Lung (tissue), 13 donors: ENCODE data around the gene DNAH1. TPM values are rescaled to one million over a fixed set of nuclear protein-coding genes. Genes with fewer than 3 reads are reported as not detected.

ENCODE experiments used
- ATAC-seq: fragments of 200-7000 bp; cut with Tn5 transposase; one replicate; pipeline ENCODE4 v1.9.1; 2020; ENCODE audit warnings: moderate number of reproducible peaks; ENCODE audit not compliant: insufficient read depth, low FRiP score
- DNase-seq, 3 donors: peaks; one replicate each; pipeline ENCODE4 v3.0.0-alpha.2; 2013 to 2017
- H3K27ac ChIP-seq, 2 donors: one replicate each; pipeline ENCODE4 v1.5.1; 2013; ENCODE audit warnings: mild to moderate bottlenecking in 2 of 2, moderate library complexity in 2 of 2, control low read depth in 1 of 2, inconsistent platforms in 1 of 2, low read depth in 1 of 2, low read length in 1 of 2
- H3K27me3 ChIP-seq, 3 donors: one replicate each; pipeline ENCODE4 v1.5.1; 2013; ENCODE audit warnings: low read length in 2 of 3; ENCODE audit not compliant: control insufficient read depth in 3 of 3, insufficient read depth in 3 of 3
- H3K36me3 ChIP-seq, 4 donors: one replicate each; pipeline ENCODE4 v1.5.1; 2013; ENCODE audit warnings: low read length in 4 of 4, mild to moderate bottlenecking in 1 of 4, moderate library complexity in 1 of 4; ENCODE audit not compliant: control insufficient read depth in 4 of 4, insufficient read depth in 4 of 4
- H3K4me1 ChIP-seq, 5 donors: one replicate each; pipeline ENCODE4 v1.5.1; 2013; ENCODE audit warnings: low read length in 5 of 5, mild to moderate bottlenecking in 2 of 5, moderate library complexity in 1 of 5; ENCODE audit not compliant: control insufficient read depth in 5 of 5, insufficient read depth in 5 of 5
- H3K4me3 ChIP-seq: one replicate; pipeline ENCODE4 v1.5.1; 2013; ENCODE audit warnings: mild to moderate bottlenecking, control low read depth, moderate library complexity
- H3K9ac ChIP-seq, 2 donors: one replicate each; pipeline ENCODE4 v1.5.1; 2013; ENCODE audit warnings: low read length in 2 of 2, control low read depth in 1 of 2; ENCODE audit not compliant: insufficient read depth in 1 of 2
- H3K9me3 ChIP-seq, 4 donors: one replicate each; pipeline ENCODE4 v1.5.1; 2013; ENCODE audit warnings: low read length in 3 of 4, mild to moderate bottlenecking in 1 of 4, moderate library complexity in 1 of 4; ENCODE audit not compliant: control insufficient read depth in 4 of 4, insufficient read depth in 3 of 4
- WGBS, 2 donors: extraction: QIAGEN DNeasy Blood & Tissue Kit; methylation state at CpG; one replicate each; pipeline ENCODE4 v1.1.7; 2013; 5-methylcytosine and 5-hydroxymethylcytosine counted together
- polyA plus RNA-seq, 2 donors: library from polyadenylated mRNA; stranded (reverse); fragments of 200-250 nt; gene quantifications; one replicate each; pipeline ENCODE4 v1.2.1, GENCODE V29; 2013
- small RNA-seq: library from RNA; depleted of rRNA; stranded (forward); fragments of <200 nt; gene quantifications from one replicate; pipeline ENCODE3, GENCODE V24; 2014; ENCODE audit warnings: low replicate concordance
- total RNA-seq, 2 donors: library from RNA; depleted of rRNA in 1 of 2; stranded (reverse); fragments of >200 nt in 1 of 2; gene quantifications; one replicate each; pipeline ENCODE4 v1.2.1, GENCODE V29; 2014 to 2021
- TF ChIP-seq, protein P1 (sequence below): IDR thresholded peaks from 2 replicates; pipeline ENCODE4 v1.5.1; 2012; ENCODE audit warnings: mild to moderate bottlenecking; ENCODE audit errors: control extremely low read depth, extremely low read depth
- donor health status: control.
- donor health status: control.
- donor health status: Bipolar disorder and iron deficiency.
- donor health status: healthy.
- donor health status: DM: yes; HTN: yes; CAD: no.

Gene DNAH1
- total and polyA plus RNA-seq, 4 donors: 6.1 to 21.5 (median 11.4) TPM

DNA sequence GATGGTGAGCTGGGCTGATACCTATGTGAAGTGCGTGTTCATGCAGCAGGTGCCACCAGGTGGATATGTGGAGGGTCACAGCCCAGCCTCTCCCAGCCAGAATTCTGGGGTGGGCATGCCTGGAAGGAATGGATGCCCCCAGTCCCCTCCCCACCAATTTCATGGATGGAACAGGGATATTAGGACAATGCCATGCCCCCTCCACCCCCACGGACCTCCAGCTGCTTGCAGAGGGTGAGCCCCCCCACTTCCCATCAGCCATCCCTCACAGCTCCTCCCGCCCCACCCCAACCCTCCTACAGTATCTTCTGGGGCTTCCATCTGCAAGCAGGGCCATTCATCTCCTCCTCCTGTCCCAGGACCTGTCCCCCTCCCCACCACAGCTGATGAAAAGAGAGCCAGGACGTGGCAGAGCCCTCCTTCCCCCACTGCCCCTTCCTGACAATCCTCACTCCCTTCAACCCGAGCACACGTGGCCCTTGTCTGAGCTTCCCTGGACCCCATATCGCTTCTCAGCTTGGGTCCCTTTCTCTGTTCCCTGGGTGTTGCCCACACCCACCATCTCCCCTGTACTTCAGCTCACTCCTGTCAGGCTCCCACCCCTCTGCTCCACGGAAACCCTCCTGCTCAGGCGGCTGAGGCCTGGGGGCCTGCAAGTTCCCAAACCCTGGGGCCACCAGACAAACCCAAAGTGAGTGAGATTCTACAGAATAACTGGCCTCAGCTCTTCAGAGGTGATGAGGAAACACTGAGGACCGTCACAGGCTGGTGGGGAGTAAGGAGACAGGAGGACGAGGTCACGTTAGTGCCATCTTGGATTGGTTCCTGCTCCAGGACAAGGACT, 131.6 kb downstream of the DNAH1 start:
- H3K9me3 ChIP-seq: no peaks in the 10 kb centered on the region
- no peak for DNase-seq
- WGBS, 2 donors: 72 to 81% methylated on average over 11 to 12 of the region's 12 CpGs

More for the DNA sequence above, 131.6 kb downstream of the DNAH1 start:
- Histone ChIP-seq H3K27me3 (no peaks in the 10 kb centered on the region), H3K4me1 (peaks cover 0 to 9% (median 5%) of the 10 kb centered on the region in 5 donors), H3K36me3 (no peaks in the 10 kb centered on the region), H3K4me3 (no peak overlapping the region), H3K27ac (no peak overlapping the region), H3K9ac (no peak overlapping the region)
- ATAC-seq: no peak
- TF ChIP-seq, protein P1, sequence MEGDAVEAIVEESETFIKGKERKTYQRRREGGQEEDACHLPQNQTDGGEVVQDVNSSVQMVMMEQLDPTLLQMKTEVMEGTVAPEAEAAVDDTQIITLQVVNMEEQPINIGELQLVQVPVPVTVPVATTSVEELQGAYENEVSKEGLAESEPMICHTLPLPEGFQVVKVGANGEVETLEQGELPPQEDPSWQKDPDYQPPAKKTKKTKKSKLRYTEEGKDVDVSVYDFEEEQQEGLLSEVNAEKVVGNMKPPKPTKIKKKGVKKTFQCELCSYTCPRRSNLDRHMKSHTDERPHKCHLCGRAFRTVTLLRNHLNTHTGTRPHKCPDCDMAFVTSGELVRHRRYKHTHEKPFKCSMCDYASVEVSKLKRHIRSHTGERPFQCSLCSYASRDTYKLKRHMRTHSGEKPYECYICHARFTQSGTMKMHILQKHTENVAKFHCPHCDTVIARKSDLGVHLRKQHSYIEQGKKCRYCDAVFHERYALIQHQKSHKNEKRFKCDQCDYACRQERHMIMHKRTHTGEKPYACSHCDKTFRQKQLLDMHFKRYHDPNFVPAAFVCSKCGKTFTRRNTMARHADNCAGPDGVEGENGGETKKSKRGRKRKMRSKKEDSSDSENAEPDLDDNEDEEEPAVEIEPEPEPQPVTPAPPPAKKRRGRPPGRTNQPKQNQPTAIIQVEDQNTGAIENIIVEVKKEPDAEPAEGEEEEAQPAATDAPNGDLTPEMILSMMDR: no peak

Small RNA genes lying within 50 kb of the gene (small RNA-seq; reads per million reads assigned to genes)
- 0.73 reads per million, percentile 74 among the genes with 10 or more reads in this experiment for gene MIR135A1
- 2,374 reads per million, percentile 100 among the genes with 10 or more reads in this experiment for gene MIRLET7G

Other genes with a start within 250 kb of the DNAH1 start
- gene POC1A, start 161.9 kb upstream of the DNAH1 start, total RNA-seq: 1 to 10 TPM; 3.9 to 5.4 TPM
- gene POC1A, start 161.9 kb upstream of the DNAH1 start, polyA plus RNA-seq: 1 to 10 TPM; 2.3 to 4.1 TPM
- 10 to 100 TPM; 38.7 to 85.1 TPM for gene ALAS1, start 118.2 kb upstream of the DNAH1 start, total RNA-seq
- gene ALAS1, start 118.2 kb upstream of the DNAH1 start, polyA plus RNA-seq: 10 to 100 TPM; 56.8 to 57.6 TPM
- 1 to 10 TPM in 1 of 2 donors, under 1 TPM in 1; 0.20 to 1.1 TPM for gene TLR9, start 90.7 kb upstream of the DNAH1 start, total RNA-seq
- under 1 TPM; 0.37 TPM for gene TLR9, start 90.7 kb upstream of the DNAH1 start, polyA plus RNA-seq
- gene TWF2, start 77.2 kb upstream of the DNAH1 start, total RNA-seq: 10 to 100 TPM; 25.7 to 90.3 TPM
- gene TWF2, start 77.2 kb upstream of the DNAH1 start, polyA plus RNA-seq: 100 to 1,000 TPM in 1 of 2 donors, 10 to 100 TPM in 1; 31.1 to 104 TPM
- gene PPM1M, start 70.6 kb upstream of the DNAH1 start, total RNA-seq: 10 to 100 TPM; 18.2 to 45.0 TPM
- 10 to 100 TPM; 25.0 to 53.6 TPM for gene PPM1M, start 70.6 kb upstream of the DNAH1 start, polyA plus RNA-seq
- gene WDR82, start 37.7 kb upstream of the DNAH1 start, total RNA-seq: 10 to 100 TPM; 61.0 to 72.8 TPM
- gene WDR82, start 37.7 kb upstream of the DNAH1 start, polyA plus RNA-seq: 10 to 100 TPM; 19.4 to 41.2 TPM
- gene GLYCTK, start 28.5 kb upstream of the DNAH1 start, total RNA-seq: 10 to 100 TPM in 1 of 2 donors, 1 to 10 TPM in 1; 8.7 to 22.3 TPM
- 10 to 100 TPM; 12.4 to 14.0 TPM for gene GLYCTK, start 28.5 kb upstream of the DNAH1 start, polyA plus RNA-seq
- gene BAP1, start 93.7 kb downstream of the DNAH1 start, total RNA-seq: 10 to 100 TPM; 39.9 to 76.4 TPM
- 10 to 100 TPM; 57.0 to 57.4 TPM for gene BAP1, start 93.7 kb downstream of the DNAH1 start, polyA plus RNA-seq
- gene PHF7, start 94.3 kb downstream of the DNAH1 start, total RNA-seq: 1 to 10 TPM; 6.5 to 7.1 TPM
- 1 to 10 TPM; 3.9 to 5.4 TPM for gene PHF7, start 94.3 kb downstream of the DNAH1 start, polyA plus RNA-seq
- 10 to 100 TPM; 10.6 to 30.8 TPM for gene SEMA3G, start 128.8 kb downstream of the DNAH1 start, total RNA-seq
- 10 to 100 TPM in 1 of 2 donors, 1 to 10 TPM in 1; 5.1 to 19.1 TPM for gene SEMA3G, start 128.8 kb downstream of the DNAH1 start, polyA plus RNA-seq
- gene TNNC1, start 137.7 kb downstream of the DNAH1 start, total RNA-seq: 10 to 100 TPM; 31.3 to 35.6 TPM
- 100 to 1,000 TPM in 1 of 2 donors, 10 to 100 TPM in 1; 17.3 to 250 TPM for gene TNNC1, start 137.7 kb downstream of the DNAH1 start, polyA plus RNA-seq
- 100 to 1,000 TPM in 1 of 2 donors, 10 to 100 TPM in 1; 80.0 to 127 TPM for gene NISCH, start 139.3 kb downstream of the DNAH1 start, total RNA-seq
- gene NISCH, start 139.3 kb downstream of the DNAH1 start, polyA plus RNA-seq: 10 to 100 TPM; 37.8 to 47.3 TPM
- 100 to 1,000 TPM in 1 of 2 donors, 10 to 100 TPM in 1; 53.1 to 205 TPM for gene STAB1, start 179.0 kb downstream of the DNAH1 start, total RNA-seq
- gene STAB1, start 179.0 kb downstream of the DNAH1 start, polyA plus RNA-seq: 100 to 1,000 TPM; 182 to 220 TPM
- gene NT5DC2, start 217.5 kb downstream of the DNAH1 start, total RNA-seq: 10 to 100 TPM; 32.7 to 85.6 TPM
- 10 to 100 TPM; 50.0 to 52.5 TPM for gene NT5DC2, start 217.5 kb downstream of the DNAH1 start, polyA plus RNA-seq
- gene UQCC5, start 220.3 kb downstream of the DNAH1 start, total RNA-seq: 10 to 100 TPM in 1 of 2 donors, 1 to 10 TPM in 1; 3.1 to 32.0 TPM
- gene UQCC5, start 220.3 kb downstream of the DNAH1 start, polyA plus RNA-seq: 100 to 1,000 TPM in 1 of 2 donors, 10 to 100 TPM in 1; 19.7 to 104 TPM